AG09309 (cell line): Measurements from ENCODE around the gene POLR1C.
A peak's percentile ranks its signal among the peaks of the same experiment; 100 is the strongest.

Experiments used
- DNase-seq: peaks from one replicate; pipeline ENCODE4 v3.0.0-alpha.2; 2010; ENCODE audit warnings: low read depth
- H3K4me3 ChIP-seq: 2 replicates; pipeline ENCODE4 v1.5.1; 2011; ENCODE audit warnings: mild to moderate bottlenecking, low read depth, low read length, moderate library complexity; ENCODE audit not compliant: control insufficient read depth
- TF ChIP-seq, protein P1 (sequence below): IDR thresholded peaks from 2 replicates; pipeline ENCODE4 v1.5.1; 2011; ENCODE audit warnings: mild to moderate bottlenecking, low read depth, low read length, inconsistent platforms; ENCODE audit not compliant: insufficient read depth, control insufficient read depth; ENCODE audit errors: missing control alignments

POLR1C gene

DNA sequence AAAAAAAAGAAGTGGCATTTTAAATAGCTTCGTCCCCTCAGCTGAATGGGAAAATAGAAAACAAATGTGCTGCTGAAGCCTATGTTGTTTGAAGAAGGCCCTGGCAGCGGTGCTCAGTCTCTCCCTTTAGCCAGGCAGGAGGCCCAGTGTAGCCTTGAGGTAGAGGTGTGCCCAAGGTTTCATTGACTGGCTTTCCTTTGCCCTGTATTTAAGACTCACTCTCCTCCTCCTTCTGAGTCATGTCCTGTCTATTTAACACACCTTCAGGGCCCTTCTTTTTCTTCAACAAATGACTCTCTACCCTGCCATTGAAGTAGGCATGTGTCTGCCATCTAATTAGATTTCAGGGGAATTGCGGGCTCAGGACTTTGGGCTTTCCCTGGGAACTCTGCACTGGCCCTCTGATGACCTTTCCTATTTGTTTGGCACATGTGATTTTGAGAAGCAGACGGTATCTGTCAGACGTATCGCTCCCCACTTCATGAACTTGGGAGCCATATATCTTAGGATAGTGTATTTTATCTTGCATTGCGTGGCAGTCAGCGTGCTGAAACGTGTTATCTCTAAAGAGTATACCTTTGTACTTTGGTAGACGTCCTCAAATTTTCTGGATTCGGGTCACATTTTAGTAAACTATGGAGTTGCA, 35.2 kb upstream of the POLR1C start:
- no peak for DNase-seq

DNA sequence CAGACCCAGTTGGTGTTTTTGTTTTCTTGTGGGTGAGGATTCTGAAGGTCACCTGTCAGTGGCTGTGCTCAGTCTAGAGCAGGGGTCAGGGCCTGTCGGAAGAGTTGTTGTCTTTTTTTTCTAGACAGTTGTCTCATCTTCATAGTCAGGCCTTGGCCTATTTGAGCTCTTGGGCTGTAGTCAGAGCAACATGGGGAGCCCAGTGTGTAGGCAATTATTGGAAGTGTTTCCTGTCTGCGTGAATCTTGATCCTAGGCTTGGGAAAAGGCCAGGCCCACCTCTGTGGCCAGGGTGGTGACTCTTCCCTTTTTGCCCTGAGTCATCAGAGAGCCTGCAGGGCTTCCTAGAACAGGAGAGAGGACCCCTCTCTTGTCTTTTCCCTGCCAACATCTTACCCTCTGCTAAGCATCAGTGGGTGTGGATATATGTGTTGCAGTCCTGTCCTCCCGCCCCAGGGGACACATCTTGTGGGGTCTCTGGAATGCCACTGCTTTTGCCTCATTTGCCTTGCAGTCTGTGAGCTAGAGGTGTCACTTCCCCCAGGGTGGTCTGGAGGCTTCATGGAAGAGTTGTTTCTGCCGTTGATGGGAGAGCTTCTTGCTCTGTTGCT, 28.1 kb upstream of the POLR1C start:
- no peak overlapping the region for H3K4me3 ChIP-seq
- TF ChIP-seq, protein P1, sequence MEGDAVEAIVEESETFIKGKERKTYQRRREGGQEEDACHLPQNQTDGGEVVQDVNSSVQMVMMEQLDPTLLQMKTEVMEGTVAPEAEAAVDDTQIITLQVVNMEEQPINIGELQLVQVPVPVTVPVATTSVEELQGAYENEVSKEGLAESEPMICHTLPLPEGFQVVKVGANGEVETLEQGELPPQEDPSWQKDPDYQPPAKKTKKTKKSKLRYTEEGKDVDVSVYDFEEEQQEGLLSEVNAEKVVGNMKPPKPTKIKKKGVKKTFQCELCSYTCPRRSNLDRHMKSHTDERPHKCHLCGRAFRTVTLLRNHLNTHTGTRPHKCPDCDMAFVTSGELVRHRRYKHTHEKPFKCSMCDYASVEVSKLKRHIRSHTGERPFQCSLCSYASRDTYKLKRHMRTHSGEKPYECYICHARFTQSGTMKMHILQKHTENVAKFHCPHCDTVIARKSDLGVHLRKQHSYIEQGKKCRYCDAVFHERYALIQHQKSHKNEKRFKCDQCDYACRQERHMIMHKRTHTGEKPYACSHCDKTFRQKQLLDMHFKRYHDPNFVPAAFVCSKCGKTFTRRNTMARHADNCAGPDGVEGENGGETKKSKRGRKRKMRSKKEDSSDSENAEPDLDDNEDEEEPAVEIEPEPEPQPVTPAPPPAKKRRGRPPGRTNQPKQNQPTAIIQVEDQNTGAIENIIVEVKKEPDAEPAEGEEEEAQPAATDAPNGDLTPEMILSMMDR, result no peak
- no peak for DNase-seq

More for the DNA sequence above, 35.2 kb upstream of the POLR1C start:
- H3K4me3 ChIP-seq, result no peak overlapping the region
- TF ChIP-seq, protein P1, result no peak

DNA sequence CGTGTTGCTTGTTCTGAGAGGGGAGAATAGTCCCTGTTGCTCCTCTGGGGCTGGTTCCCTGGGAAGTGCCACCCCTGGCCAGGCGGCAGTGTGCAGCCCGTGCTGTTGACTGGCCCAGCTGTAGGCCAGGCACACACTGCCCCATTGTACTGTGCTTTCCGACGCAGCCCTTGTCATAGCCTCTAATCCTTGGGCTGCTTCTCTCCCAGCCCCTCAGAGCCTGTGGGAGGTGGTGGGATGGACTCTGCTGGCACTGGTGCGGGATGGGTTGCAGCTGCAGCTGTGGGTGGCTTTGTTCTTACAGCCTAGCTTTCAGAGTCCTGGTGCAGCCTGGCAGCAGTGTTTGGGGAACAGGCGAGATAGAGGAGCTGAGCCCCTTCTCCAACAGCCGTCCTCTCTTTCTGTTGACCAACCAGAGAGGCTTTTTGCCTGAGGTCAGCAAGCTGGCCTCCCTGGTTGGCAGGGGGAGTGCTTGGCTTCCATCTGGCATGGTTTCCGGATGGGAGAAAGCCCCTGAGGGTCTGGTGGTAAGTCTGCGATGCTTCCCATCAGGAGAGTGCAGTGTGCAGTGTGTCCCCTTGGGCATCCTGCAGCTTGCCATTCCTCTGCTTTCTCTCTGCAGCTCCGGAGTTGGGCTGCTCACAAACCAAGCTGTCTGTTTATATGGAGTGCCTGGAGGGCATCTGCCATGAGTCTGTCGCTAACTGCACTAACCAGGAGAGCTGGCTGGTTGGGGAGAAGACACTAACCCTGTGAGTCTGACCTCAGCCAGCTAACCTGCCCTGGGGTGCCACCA, 27.4 kb upstream of the POLR1C start:
- TF ChIP-seq, protein P1, result no peak
- DNase-seq, result no peak
- no peak overlapping the region for H3K4me3 ChIP-seq

- H3K4me3 ChIP-seq, result no peak overlapping the region
- no peak for DNase-seq
- TF ChIP-seq, protein P1, result no peak
Measured at GRCh38 chr6:43490523-43490939, 26.4 kb upstream of the POLR1C start.

DNA sequence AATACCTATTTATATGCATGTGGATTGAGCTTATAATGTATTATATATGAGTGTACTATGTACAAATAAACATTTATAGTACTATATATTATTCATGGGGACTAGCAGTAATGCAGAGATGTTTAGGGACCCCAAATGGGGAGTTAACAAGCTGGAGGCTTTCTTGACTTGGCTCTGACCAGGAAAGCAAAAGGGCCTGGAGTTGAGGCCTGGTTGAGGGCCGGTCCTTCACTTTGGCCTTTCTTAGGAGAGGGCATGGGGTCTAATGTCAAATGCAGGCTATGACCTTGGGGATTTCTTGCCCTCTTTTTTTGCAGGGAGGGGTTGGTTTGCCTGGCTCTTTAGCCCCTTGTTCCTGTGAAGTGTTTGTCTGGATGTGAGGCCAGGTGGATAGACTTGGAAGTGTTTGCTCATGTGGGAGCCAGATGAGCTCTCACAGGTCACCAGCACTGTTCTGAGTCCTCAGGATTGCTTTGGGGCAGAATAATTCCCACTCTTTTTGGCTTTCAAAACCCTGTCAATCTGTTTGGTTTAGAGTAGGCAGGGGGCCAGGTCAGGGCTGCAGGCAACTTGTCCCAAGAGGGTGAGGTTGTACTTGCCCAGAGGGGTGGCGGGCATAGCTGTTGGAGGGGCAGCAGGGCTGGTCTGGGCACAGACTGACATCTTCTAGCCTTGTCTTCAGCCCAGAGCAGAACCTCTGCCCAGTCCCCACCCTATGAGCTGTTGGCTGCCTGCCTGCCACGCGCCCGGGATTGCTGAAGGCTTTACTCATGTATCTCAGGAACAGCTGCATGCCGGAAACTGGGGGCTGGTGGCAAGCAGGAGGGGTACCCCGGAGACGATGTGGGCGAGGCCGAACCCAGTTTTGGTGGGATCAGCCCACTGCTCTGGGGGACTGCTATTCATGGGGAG, 24.9 kb upstream of the POLR1C start:
- TF ChIP-seq, protein P1, result no peak
- peak overlapping the region; percentile 10; the same call in 1 of the 2 replicates for H3K4me3 ChIP-seq
- no peak for DNase-seq

- H3K4me3 ChIP-seq, result peak overlapping the region; percentile 10; the same call in 1 of the 2 replicates
- TF ChIP-seq, protein P1, result no peak
- no peak for DNase-seq
Measured at GRCh38 chr6:43492673-43493072, 24.2 kb upstream of the POLR1C start.
